NCI-H1417 (cell line): ENCODE results near the gene VWA8.
A peak's percentile ranks its signal among the peaks of the same experiment; 100 is the strongest.
"Not testable (repeated sequence)": the region's sequence is repeated elsewhere in the genome, so short reads cannot be mapped to it uniquely, and the experiment has no call there.

Experiments
- DNase-seq, 3 experiments: peaks; one replicate each; lab custom pipeline; 2025; lab: John Stamatoyannopoulos, UW

The VWA8 gene

DNA sequence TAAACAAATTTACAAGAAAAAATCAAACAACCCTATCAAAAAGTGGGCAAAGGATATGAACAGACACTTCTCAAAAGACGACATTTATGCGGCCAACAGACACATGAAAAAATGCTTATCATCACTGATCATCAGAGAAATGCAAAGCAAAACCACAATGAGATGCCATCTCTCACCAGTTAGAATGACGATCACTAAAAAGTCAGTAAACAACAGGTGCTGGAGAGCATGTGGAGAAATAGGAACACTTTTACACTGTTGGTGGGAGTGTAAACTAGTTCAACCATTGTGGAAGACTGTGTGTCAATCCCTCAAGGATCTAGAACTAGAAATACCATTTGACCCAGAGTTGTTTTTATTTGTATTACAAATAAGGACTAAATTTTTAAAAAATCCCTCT is 215.4 kb downstream of the VWA8 start:
- DNase-seq, result not testable (repeated sequence)

DNA sequence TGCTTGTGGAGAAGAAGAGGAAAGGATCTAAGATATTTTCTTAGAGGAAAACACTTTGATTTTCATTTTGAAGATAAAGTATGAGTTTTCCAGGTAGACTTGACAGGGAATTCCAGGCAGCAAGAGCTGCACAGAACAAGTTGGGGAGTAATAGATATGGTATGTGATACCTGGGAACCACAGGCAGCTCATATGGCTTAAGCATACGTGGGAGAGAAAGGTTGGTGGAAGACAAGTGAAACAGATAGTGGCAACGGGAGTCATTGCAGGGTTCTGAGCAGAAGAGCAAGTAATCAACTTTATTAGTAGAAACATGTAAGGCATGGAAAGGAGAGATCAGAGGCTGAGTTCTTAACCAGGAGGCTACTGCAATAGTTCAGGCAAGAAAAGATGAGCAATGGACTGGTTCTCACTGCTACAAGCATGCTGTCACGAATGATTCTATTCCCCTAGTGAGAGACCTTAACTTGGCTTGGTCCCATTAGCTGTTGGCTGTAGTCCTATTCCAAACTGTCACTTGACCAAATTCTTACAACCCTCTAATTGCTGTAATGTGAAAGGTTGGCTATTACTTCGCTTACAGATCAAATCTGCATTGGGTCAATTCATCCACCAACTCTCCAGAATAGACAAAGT is 217.9 kb downstream of the VWA8 start:
- no peak for DNase-seq

DNA sequence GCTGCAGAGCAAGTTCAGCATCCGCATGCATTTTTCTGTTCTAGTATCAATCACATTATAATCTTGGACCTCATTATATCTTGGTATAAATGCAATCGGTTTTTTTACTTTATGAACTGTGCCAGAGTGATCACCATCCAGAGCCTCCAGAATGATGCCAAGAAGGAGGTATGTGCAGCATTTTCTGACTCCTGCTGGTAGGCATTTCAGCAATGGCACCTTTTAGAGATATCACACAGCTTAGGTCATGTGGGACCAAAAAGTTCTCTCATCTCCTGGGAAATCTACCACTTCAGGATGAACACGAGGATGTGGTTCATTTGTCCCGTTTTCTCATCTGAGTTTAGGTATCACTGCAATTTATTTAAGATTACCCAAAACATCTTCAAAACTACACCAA is 220.4 kb downstream of the VWA8 start:
- no peak for DNase-seq

DNA sequence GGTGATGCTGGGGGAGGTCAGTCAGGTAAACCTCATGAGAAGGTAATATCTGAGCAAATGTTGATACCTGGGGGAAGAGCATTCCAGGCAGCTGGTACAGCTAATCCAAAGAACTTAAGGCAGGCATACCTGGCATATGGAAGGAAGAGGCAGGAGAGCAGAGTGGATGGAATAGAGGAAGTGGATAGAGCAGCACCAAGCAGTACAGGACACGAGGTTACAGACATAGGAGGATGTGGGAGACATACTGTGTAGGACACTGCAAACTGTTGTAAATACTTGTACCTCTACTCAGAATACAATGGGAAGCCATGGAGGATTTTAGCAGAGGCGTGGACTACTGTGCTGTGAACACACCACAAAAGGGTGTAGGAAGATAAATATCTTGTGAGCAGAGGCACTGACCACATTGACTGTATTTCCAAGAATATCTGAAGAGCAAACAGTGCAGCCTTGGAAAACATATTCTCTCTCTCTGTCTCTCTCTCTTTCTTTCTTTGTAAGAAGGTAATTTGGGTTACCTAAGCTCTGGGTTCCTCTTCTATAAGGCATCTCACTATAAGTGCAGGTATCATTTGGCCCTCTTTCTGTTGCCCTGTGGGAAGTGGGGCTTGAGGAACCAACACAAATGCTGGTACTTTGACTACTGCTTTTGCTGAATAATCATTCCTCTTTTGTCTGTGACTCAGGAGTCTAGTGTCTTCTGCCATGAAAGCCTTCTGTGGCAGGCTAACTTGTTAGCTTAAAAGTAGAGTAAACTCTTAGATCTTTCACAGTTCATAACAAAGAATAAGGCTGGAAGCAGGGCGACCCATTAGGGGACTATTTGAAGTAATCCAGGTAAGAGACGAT is 238.0 kb downstream of the VWA8 start:
- DNase-seq, result no peak

DNA sequence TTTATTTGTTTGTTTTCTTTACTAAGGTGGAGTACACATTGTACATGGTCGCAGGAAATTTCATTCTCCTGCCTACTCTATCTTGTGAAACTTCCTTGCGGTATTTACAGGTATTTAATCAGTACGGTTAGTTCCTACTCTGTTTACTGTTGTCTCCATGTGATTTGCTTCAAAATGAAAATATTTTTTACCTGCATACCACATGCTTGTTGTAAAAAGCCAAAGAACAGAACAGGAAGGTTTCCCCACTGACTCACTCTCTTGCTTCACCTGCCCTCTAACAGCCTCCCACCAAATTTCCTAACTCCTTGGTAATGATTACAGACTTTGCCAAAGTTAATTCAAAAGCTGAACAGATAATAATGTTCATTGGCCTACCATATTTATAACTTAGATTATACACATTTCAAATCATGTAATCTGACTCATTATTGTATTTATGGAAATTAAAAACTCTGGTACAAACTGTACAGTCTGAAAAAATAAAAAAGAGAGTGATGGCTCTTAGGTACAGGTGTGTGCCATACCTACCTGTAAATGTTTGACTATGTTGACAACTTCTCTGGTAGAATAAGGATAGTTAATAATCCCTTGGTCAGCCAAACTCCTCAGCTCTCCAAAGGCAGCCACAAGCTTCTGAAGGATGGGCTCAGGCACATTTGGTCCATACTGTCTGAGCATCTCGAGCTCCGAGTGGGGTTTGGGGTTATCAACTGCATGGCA is 239.9 kb downstream of the VWA8 start:
- no peak for DNase-seq

DNA sequence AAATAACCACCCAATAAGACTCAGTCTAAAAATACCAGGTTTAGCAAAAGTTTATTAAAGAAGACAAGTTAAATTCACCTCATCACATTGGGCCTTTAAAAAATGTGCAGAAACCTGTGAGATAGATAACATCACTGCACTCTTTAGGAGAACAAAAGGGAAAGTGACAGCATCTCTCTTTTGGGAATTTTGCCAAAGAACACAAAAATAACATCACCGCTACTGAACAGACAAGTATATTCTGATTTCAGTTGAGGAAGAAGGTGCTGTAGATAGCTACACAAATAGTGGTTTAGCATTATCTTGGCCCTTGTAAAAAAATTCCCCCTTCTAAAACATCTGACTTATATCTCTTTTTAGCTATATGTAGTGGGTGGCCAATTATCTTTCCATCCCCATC is 244.7 kb downstream of the VWA8 start:
- DNase-seq, result no peak

DNA sequence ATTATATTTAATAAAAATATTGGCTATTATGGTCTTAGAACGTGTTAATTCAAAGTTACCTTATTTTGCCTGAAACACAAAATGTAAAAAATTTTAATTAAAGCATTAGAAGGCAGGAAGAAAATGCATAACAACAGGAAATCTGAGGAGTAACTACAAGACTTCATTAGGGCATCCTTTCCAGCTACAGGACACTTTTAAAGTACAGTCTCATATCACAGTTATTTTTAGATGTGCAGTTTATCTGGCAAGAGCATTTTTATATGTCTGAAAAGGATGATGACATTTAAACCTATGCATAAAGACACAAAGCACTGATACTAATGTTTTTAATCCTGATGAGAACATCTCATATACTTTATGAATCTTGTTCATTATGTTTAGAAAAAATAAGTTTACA is 247.5 kb downstream of the VWA8 start:
- DNase-seq, result no peak

DNA sequence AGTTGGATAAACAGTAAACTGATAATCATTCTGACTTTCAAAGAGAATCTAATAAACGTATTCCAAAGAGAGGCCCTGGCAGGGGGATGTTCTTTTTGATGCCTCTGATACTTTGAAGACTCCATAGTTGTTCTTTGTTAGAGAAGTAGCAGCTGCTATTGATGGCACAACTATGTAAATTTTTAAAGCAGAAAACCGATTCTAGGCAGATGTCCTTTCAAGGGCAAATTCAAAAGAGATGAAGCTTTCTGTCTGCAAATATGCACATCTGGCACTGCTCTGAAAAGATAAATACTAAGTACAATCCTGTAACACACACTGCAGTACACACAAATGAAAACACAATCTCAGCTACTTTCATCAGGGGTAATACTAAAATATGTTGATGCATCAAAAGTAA is 250.1 kb downstream of the VWA8 start:
- no peak for DNase-seq

DNA sequence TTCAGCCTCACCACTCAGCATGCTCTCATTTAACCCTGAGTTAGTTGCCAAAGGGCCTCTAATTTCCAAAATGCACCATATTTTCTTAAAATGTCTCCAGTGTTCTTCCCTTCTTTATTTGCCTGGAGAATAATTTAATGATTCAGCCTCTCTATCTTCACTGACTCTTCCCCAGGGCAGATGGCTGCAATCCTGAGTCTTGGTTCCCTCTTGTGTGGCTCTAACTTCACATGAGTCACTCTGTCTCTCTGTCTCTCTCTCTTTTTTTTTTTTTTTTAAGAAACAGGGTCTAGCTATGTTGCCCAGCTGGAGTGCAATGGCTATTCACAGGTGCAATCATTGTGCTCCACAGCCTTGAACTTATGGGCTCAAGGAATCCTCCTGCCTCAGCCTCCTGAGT is 251.4 kb downstream of the VWA8 start:
- no peak for DNase-seq

DNA sequence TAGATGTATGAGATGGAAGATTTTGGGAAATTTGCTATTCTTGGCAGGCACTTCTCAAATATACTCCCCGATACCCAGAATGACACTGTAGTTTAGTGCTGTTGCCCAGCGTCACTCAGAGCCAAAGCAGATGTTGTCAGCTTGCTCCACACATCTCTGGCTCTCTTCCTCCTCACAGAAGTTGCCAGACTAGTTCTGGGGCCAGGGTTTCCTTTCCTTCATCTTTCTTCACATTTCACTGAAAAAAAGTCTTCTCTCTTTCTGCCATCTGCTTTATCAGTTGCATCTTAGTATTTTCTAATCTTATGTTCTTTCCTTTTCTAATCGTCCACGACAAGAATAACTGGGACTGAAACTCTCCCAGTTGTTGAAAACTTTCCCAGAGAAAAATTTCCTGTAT is 252.2 kb downstream of the VWA8 start:
- DNase-seq, result no peak

DNA sequence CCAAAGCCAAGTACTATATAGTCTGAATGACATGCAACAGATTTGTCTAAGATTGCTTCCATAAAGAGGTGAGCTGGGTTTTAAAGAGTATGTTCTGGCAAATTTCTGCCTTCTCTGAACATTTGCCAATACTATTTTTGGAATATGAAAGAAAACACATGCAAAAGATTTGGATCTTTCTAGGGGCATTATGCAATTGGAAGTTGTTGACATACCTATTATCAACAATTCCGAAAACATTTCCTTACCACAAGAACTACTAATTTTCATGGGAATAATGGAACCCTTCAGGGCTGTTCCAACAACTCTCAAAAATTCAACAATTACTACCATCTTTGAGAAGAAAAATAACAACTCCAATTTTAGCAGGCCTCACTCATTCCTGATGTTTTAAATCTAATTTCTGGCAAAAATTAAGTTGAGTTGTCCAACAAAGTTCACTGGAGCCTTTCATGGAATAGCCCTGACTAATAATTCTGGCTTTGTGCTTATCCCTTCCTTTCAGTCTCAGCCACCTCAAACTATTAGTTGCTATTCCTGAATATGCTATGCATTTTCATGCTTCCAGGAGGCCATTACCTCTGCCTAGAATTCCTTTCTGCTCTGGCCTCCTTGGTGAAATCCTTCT is 253.6 kb downstream of the VWA8 start:
- DNase-seq, result no peak

DNA sequence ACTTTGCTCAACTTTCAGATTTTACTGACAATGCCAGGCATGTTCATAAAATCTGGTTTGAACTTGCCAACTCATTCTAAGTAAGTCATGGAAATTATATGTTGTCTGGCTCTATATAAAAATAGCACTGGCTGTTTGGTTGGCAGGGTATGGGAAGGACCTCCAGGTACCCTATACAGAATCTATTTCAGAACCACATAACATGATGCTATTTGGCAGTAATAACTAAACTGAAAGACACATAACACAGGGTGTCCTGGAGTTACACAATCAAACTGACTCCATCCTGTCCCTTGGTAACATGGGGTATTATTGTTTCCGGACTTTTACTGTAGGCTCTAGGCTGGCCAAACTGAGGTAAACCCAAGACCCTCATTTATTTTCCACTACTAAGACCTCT is 254.8 kb downstream of the VWA8 start:
- DNase-seq, result no peak

DNA sequence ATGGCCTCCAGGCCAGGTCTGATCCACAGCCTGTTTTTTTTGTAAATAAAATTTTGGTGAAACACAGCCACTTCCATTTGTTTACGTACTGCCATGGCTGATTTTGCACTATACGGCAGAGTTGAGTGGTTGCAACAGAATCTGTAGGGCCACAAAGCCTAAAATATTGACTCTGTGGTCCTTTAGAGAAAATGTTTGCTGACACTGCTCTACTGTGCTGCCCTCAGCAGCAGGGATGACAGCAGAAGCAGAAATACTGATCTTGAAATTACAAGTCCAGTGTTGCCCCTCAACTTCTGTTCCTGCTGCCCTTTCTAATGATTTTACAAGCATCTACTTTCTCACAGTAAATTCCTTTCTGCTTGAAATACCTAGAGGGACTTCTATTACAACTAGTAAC is 258.4 kb downstream of the VWA8 start:
- DNase-seq, result no peak

DNA sequence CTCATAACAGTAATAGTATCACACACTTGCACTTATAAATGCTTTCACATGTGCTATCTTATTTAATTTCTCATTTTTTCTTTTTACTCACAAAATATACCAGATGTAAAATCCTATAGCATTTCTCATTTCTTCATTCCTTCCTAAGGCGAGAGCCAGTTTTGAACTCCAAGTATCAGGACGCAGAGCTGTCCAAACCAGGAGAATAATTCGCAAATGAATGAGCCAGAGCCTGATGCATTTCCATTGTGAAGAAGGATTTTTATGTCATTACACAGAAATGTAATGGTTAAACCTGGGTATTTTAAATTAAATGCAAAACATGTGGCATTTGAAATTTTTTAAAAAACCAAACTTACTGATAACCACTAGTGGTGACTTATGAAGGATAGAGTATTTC is 259.2 kb downstream of the VWA8 start:
- DNase-seq, result no peak

DNA sequence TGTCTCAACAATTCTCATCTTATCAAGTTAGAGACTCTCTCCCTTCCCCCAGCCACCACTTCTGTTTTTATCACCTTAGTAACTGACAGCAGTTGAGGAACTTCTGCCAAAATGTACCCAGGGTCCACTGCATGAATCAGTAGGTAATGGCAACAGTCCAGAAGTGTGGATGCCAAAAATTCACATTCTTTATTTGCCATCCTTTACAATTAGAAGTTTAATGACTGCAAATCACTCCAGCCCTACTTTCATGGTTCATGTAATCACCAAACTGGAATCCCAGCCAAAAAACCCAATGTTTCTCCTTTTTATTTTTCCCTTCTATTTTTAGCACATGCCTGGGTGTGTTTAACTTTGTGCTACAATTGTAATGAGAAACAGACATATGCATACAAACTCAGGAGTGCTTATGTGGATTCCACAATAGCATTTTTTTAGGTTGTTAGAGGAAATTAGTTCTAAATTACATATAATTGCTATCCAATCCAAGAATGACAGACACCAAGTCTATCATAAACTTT is 260.1 kb downstream of the VWA8 start:
- peak in 1 of 3 experiments; percentile 33 for DNase-seq

DNA sequence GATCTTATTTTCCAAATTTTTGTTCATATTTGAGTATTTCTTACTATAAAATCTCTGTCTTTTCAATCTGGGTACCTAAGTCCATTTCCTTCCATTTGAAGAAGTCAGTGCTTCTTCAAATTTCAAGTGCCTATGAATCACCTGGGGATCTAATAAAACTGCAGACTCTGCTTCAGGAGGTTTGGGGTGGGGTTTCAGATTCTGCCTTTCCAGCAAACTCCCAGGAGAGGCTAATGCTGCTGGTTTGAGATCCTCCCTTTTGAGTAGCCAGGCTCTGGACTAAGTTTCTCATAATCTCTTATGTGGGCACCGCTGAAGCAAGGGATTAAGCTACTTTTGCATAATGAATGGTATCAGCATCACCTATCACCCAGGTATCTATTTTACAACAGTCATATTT is 261.1 kb downstream of the VWA8 start:
- peak in 1 of 3 experiments; percentile 58 for DNase-seq

DNA sequence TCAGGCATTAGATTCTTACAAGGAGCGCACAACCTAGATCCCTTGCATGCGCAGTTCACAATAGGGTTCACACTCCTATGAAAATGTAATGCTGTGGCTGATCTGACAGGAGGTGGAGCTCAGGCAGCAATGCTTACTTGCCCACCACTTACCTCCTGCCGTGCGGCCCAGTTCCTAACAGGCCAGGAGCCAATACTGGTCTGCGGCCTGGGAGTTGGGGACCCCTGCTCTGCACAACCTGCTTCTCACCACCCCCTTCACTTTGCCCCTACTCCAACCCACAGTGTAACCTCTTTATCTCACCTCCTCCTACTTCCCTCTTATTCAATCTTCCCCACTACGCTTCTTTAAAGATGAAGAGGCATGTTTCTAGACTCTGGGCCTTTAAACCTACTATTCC is 263.3 kb downstream of the VWA8 start:
- no peak for DNase-seq

DNA sequence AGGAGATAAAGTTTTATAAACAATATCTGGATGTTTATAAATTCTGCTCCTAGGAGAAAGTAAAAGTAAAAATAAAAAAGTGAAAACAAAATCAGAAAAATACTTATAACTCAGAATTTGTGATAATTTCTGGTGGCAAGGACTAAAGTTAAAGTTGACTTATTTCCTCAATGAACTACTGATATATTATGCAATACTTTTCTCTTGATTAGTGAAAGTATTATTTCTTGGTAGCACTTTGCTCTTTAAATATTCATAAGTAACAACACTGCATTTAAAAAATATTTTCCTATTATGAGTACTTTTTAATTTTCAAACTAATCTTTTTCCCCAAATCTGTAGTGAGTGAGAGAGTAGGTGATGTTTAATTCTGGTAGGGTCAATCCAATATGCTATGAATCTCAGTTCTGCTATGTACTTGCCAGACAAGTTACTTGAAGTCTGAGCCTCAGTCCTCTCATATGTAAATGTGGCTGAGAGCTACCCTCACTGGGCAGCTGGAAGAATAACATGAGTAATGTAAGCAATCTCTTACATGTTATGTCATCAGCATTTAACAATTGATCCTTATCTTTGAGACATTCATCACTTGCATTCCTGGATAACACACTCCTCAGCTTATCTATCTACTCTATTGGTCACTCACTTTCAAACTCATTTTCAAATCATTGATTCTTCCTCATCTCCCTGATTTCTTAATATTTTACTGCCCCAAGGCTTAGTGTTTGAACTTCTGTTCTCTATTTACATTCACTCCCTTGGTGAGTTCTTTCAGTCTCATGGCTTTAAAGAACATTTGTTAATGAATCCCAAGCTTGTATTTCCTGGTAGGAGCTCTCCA is 264.5 kb downstream of the VWA8 start:
- peak in 1 of 3 experiments; percentile 5 for DNase-seq

DNA sequence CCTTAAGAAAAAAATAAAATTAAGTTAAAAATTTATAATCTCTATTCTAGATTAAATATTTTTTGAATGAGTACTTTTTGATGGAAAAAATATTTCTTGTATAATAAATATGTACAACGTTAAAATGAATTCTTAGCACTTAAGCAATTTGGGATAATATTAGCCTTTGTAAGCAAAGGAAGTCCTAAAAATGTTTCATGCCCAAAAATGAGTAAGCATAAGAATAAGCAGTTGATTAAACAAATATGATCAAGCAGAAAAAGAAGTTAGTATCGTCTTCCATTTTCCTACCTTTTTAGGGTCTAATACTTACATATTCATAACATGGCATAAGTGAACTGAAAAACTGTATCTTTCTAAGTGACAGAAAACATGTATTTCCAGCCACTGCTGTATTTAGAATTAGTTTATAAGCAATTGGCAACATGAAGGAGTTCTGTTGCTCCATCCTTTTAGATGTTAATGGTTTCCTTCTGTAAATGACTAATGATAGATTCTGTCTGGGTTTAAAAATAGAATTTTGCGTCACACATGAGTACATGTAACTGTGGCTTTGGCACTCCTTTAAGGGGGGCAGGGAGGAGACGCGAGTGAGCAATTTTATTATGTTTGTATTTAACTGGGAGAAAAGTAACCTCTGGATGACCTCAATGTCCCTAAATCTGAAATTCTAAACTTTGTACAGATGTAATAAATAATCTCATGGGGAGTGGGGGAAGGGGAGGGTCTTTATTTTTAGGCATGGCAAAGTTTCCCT is 266.2 kb downstream of the VWA8 start:
- peak; percentile 5 to 23 (median 19) for DNase-seq

DNA sequence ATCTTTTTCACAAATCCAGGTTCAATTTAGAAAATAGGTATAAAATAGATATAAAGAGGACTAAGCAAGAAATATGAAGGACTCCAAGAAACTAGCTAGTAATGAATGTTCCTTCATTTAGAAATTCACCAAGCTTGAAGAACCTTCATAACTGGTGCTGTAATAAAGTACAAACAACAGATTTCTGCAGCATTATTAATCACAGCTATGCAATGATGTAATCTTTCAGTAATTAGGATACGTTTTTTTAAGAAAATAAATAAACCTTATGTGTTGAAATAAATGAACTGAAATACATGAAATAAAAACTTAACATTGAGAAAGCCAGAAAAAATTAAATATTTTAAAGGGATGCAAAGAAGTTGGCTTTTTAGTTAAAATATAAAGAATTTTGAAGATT is 267.5 kb downstream of the VWA8 start:
- no peak for DNase-seq

DNA sequence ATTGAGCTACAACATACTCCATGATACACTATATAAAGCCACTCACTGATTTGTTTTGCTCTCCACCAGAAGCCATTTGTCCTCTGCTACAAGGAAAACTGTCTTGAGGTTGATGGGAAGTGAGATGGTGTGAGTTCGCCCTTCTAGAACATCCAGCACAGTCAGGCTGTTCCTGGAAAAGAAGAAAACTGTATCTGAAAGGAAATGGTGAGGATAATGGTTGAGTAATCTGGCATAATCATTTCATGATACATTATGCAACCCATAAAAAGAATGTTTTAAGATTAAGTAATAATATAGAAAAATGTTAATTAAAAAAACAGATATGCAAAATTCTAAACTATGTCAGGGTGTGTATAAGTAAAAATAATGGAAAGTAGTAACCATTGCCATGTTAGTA is 269.6 kb downstream of the VWA8 start:
- DNase-seq, result no peak
